WI38 (cell line): ENCODE data around the gene KDM5C.

ENCODE experiments used
- H3K4me3 ChIP-seq: 2 replicates; pipeline ENCODE4 v1.5.1; 2011; ENCODE audit warnings: low read depth, mild to moderate bottlenecking, control low read depth, low read length
- CTCF ChIP-seq: IDR thresholded peaks from 2 replicates; pipeline ENCODE4 v1.5.1; 2012; ENCODE audit warnings: low read depth, mild to moderate bottlenecking, control low read depth, low read length

The KDM5C gene

GRCh38 chrX:53224860-53225797 is at the start of gene KDM5C:
Gene KDM5C, minus strand, starts transcription at chrX:53225207. Its CDS starts 318 bp downstream, at chrX:53224889.
- TF ChIP-seq CTCF: no peak
- peak within 1 kb of the TSS; percentile 94 for H3K4me3 ChIP-seq

- TF ChIP-seq CTCF: no peak
- no peak overlapping the region for H3K4me3 ChIP-seq
These were observed 47.9 kb upstream of the KDM5C start for GRCh38 chrX:53272808-53273337.

GRCh38 chrX:53269536-53270107 is 44.6 kb upstream of the KDM5C start:
- TF ChIP-seq CTCF: no peak
- H3K4me3 ChIP-seq: no peak overlapping the region

- no peak for TF ChIP-seq CTCF
- no peak overlapping the region for H3K4me3 ChIP-seq
These were observed 43.2 kb upstream of the KDM5C start for GRCh38 chrX:53268173-53268572.

GRCh38 chrX:53266914-53267313 is 41.9 kb upstream of the KDM5C start:
- H3K4me3 ChIP-seq: no peak overlapping the region
- TF ChIP-seq CTCF: no peak

GRCh38 chrX:53265771-53266574 is 41.0 kb upstream of the KDM5C start:
- H3K4me3 ChIP-seq: no peak overlapping the region
- no peak for TF ChIP-seq CTCF
